CD4-positive, alpha-beta T cell (primary cell): ENCODE results near the gene B3GAT2. TPM values are rescaled to one million over a fixed set of nuclear protein-coding genes. Genes with fewer than 3 reads are reported as not detected.

Source experiments
- ATAC-seq: fragments of 200-7000 bp; cut with Tn5 transposase; one replicate; pipeline ENCODE4 v1.10.0; 2022; ENCODE audit warnings: mild to moderate bottlenecking; ENCODE audit not compliant: poor library complexity
- CTCF ChIA-PET: fragments of 350-600 bp; sonication (Branson Sonifier 250); formaldehyde crosslinking; loops from one replicate; lab custom pipeline; 2021; ENCODE audit warnings: antibody characterized with exemption, inconsistent platforms; lab: Charles Lee
- POLR2A ChIA-PET: fragments of 350-600 bp; sonication (Branson Sonifier 250); formaldehyde crosslinking; loops from one replicate; lab custom pipeline; 2021; ENCODE audit warnings: antibody characterized with exemption, inconsistent platforms; lab: Charles Lee
- DNase-seq, 14 experiments: peaks; one replicate each; pipeline ENCODE4 v3.0.0-alpha.2; 2013 to 2020; ENCODE audit warnings: mixed read lengths in 2 of 14
- H3K27ac ChIP-seq, 2 donors: one replicate each; pipeline versions ENCODE4 v1.5.1 to v1.7.0; 2013; ENCODE audit warnings: low read length in 2 of 2, low read depth in 1 of 2, mild to moderate bottlenecking in 1 of 2
- H3K27me3 ChIP-seq, 2 experiments: 1 replicate in 1 of 2; 2 replicates in 1 of 2; pipeline versions ENCODE4 v1.6.1 to v1.7.0; 2013; ENCODE audit warnings: low read length in 2 of 2, control low read depth in 1 of 2, mild to moderate bottlenecking in 1 of 2, moderate library complexity in 1 of 2; ENCODE audit not compliant: insufficient read depth in 2 of 2, control insufficient read depth in 1 of 2
- H3K36me3 ChIP-seq: one replicate; pipeline ENCODE4 v1.6.1; 2013; ENCODE audit warnings: low read length, control low read depth; ENCODE audit not compliant: insufficient read depth
- H3K4me1 ChIP-seq: one replicate; pipeline ENCODE4 v1.6.1; 2013; ENCODE audit warnings: low read length, control low read depth; ENCODE audit not compliant: insufficient read depth
- H3K4me3 ChIP-seq: one replicate; pipeline ENCODE4 v1.5.1; 2013; ENCODE audit warnings: mild to moderate bottlenecking, low read length, moderate library complexity
- H3K9me3 ChIP-seq, 2 experiments: 1 replicate in 1 of 2; 2 replicates in 1 of 2; pipeline versions ENCODE4 v1.6.1 to v1.7.0; 2013; ENCODE audit warnings: low read length in 2 of 2, mild to moderate bottlenecking in 2 of 2, control low read depth in 1 of 2, moderate library complexity in 1 of 2; ENCODE audit not compliant: control insufficient read depth in 1 of 2, insufficient read depth in 1 of 2
- H3K27ac Mint-ChIP-seq: one replicate; pipeline ENCODE4 v1.8.0; 2020; ENCODE audit warnings: mixed read lengths
- H3K27me3 Mint-ChIP-seq: one replicate; pipeline ENCODE4 v1.8.0; 2021; ENCODE audit warnings: mixed read lengths
- H3K36me3 Mint-ChIP-seq: one replicate; pipeline ENCODE4 v1.8.0; 2021; ENCODE audit warnings: low read depth, mixed read lengths
- H3K4me1 Mint-ChIP-seq: one replicate; pipeline ENCODE4 v1.8.0; 2021; ENCODE audit warnings: low read depth, mixed read lengths
- H3K4me3 Mint-ChIP-seq: one replicate; pipeline ENCODE4 v1.8.0; 2020; ENCODE audit warnings: mild to moderate bottlenecking, mixed read lengths
- H3K9me3 Mint-ChIP-seq: one replicate; pipeline ENCODE4 v1.8.0; 2020; ENCODE audit warnings: mixed read lengths
- CTCF ChIP-seq: fragments of 200-600 bp; IDR thresholded peaks from one replicate; pipeline ENCODE4 v1.8.0; 2022; ENCODE audit warnings: antibody characterized with exemption, mild to moderate bottlenecking
- intact Hi-C, 2 experiments: fragments of 100-400 bp; cut with DNase I in 1 of 2; cut with micrococcal nuclease in 1 of 2; formaldehyde crosslinking; loops; one replicate each; pipeline versions ENCODE4 v1.15.1 to v1.9.0; 2023 to 2025; cut with DNase I, micrococcal nuclease
- total RNA-seq, 174 experiments: library from RNA in 2 of 174; stranded (reverse) in 2 of 174; gene quantifications; one replicate each; pipeline ENCODE4 v1.2.3 and lab custom pipeline; 2021 to 2026

Gene B3GAT2
- total RNA-seq, 2 experiments from 2014 or later: not detected

- H3K4me1 Mint-ChIP-seq: no peaks in the 10 kb centered on the region
- peaks cover 5% of the 10 kb centered on the region for H3K27me3 Mint-ChIP-seq
- Histone ChIP-seq H3K36me3 (no peaks in the 10 kb centered on the region), H3K27me3 (no peaks in the 10 kb centered on the region), H3K4me3 (no peak overlapping the region), H3K27ac (no peak overlapping the region), H3K9me3 (no peaks in the 10 kb centered on the region), H3K4me1 (no peaks in the 10 kb centered on the region)
- H3K36me3 Mint-ChIP-seq: no peaks in the 10 kb centered on the region
- CTCF ChIA-PET: no interaction called here
- POLR2A ChIA-PET: no interaction called here
- DNase-seq (no peak), ATAC-seq (no peak)
- no peak for TF ChIP-seq CTCF
- no peak overlapping the region for H3K27ac Mint-ChIP-seq
- no peak overlapping the region for H3K4me3 Mint-ChIP-seq
- H3K9me3 Mint-ChIP-seq: no peaks in the 10 kb centered on the region
- intact Hi-C loops: no loop called here
Observed at GRCh38 chr6:70985156-70985555, 28.3 kb upstream of the B3GAT2 start.

GRCh38 chr6:70982747-70983146 lies 25.9 kb upstream of the B3GAT2 start:
- Histone ChIP-seq H3K4me1 (no peaks in the 10 kb centered on the region), H3K4me3 (no peak overlapping the region), H3K27ac (no peak overlapping the region), H3K9me3 (no peaks in the 10 kb centered on the region), H3K36me3 (no peaks in the 10 kb centered on the region), H3K27me3 (no peaks in the 10 kb centered on the region)
- Mint-ChIP-seq H3K4me3 (no peak overlapping the region), H3K27me3 (peaks cover 15% of the 10 kb centered on the region), H3K36me3 (no peaks in the 10 kb centered on the region), H3K9me3 (no peaks in the 10 kb centered on the region), H3K27ac (no peak overlapping the region), H3K4me1 (no peaks in the 10 kb centered on the region)
- DNase-seq (no peak), ATAC-seq (no peak)
- intact Hi-C loops: no loop called here
- CTCF ChIA-PET: no interaction called here
- POLR2A ChIA-PET: no interaction called here
- no peak for TF ChIP-seq CTCF

GRCh38 chr6:70980727-70981126 lies 23.9 kb upstream of the B3GAT2 start:
- DNase-seq: no peak
- no peak overlapping the region for H3K4me3 Mint-ChIP-seq
- H3K36me3 Mint-ChIP-seq: no peaks in the 10 kb centered on the region
- H3K9me3 ChIP-seq: no peaks in the 10 kb centered on the region
- TF ChIP-seq CTCF: no peak
- no peak overlapping the region for H3K4me3 ChIP-seq
- H3K27me3 ChIP-seq: no peaks in the 10 kb centered on the region
- no peaks in the 10 kb centered on the region for H3K36me3 ChIP-seq
- CTCF ChIA-PET: no interaction called here
- H3K27ac Mint-ChIP-seq: no peak overlapping the region
- no peaks in the 10 kb centered on the region for H3K4me1 Mint-ChIP-seq
- intact Hi-C loops: no loop called here
- no peak for ATAC-seq
- peaks cover 29% of the 10 kb centered on the region for H3K27me3 Mint-ChIP-seq
- no peaks in the 10 kb centered on the region for H3K4me1 ChIP-seq
- no peak overlapping the region for H3K27ac ChIP-seq
- POLR2A ChIA-PET: no interaction called here
- H3K9me3 Mint-ChIP-seq: no peaks in the 10 kb centered on the region
